Panc1 (cell line): ENCODE data around the gene KCNC1.

Experiments used
- CTCF ChIP-seq: fragments of 450-650 bp; IDR thresholded peaks from 2 replicates; pipeline ENCODE4 v1.5.1; 2017; ENCODE audit warnings: mild to moderate bottlenecking
- POLR2AphosphoS5 ChIP-seq: IDR thresholded peaks from 2 replicates; pipeline ENCODE4 v1.6.1; 2012; ENCODE audit warnings: mild to moderate bottlenecking, low read depth, low read length, moderate library complexity
- TCF7L2 ChIP-seq: IDR thresholded peaks from 2 replicates; pipeline ENCODE4 v1.6.1; 2011; ENCODE audit warnings: mild to moderate bottlenecking, low read depth, low read length, inconsistent platforms

GRCh38 chr11:17699147-17700114 lies 35.1 kb upstream of the KCNC1 start:
- no peak for TF ChIP-seq CTCF
- no peak for TF ChIP-seq TCF7L2
- TF ChIP-seq POLR2AphosphoS5 = no peak
